DND-41 (cell line): ENCODE measurements around the gene ITSN1.

Experiments used
- CTCF ChIP-seq: IDR thresholded peaks from 2 replicates; pipeline ENCODE4 v1.5.1; 2012; ENCODE audit warnings: borderline replicate concordance, low read length, moderate library complexity, mild to moderate bottlenecking; ENCODE audit not compliant: poor library complexity, severe bottlenecking; ENCODE audit errors: extremely low read depth
- EZH2 ChIP-seq: IDR thresholded peaks from 3 replicates; pipeline ENCODE4 v1.6.1; 2012; ENCODE audit warnings: borderline replicate concordance, low read depth, mild to moderate bottlenecking, moderate library complexity, low read length, inconsistent platforms; ENCODE audit not compliant: severe bottlenecking

GRCh38 chr21:33707846-33708245 lies 65.5 kb downstream of the ITSN1 start:
- TF ChIP-seq CTCF (no peak), EZH2 (no peak)
